A673 (cell line): ENCODE data around the gene TUBA1A. TPM values are rescaled to one million over a fixed set of nuclear protein-coding genes. Genes with fewer than 3 reads are reported as not detected.
"Not testable (repeated sequence)": the region's sequence is repeated elsewhere in the genome, so short reads cannot be mapped to it uniquely, and the experiment has no call there.

Source experiments
- BruUV-seq: library from RNA; stranded (reverse); fragments of 400-500 nt; replicated peaks from 2 replicates; lab custom pipeline; 2021; lab: Mats Ljungman, UMichigan
- CTCF ChIA-PET: fragments of 300-600 bp; sonication (Branson Sonifier 250); formaldehyde crosslinking; loops from one replicate; lab custom pipeline; 2022; ENCODE audit warnings: antibody characterized with exemption; lab: Charles Lee
- POLR2A ChIA-PET: fragments of 300-600 bp; sonication (Branson Sonifier 250); formaldehyde crosslinking; loops from one replicate; lab custom pipeline; 2022; ENCODE audit warnings: antibody characterized with exemption; ENCODE audit not compliant: low non-redundant PET; lab: Charles Lee
- DNase-seq: peaks from one replicate; pipeline ENCODE4 v3.0.0-alpha.2; 2015; ENCODE audit warnings: low spot score
- H3K27ac ChIP-seq: fragments of 200-600 bp; sonication (generic); 2 replicates; pipeline ENCODE4 v1.5.1; 2016; ENCODE audit warnings: mixed run types, low read depth, mild to moderate bottlenecking, mixed read lengths, antibody characterized with exemption, low read length; ENCODE audit not compliant: poor library complexity, severe bottlenecking
- H3K27me3 ChIP-seq: fragments of 200-600 bp; sonication (generic); replicated peaks from 2 replicates; pipeline ENCODE4 v1.6.1; 2017; ENCODE audit warnings: mixed run types, low read depth, mild to moderate bottlenecking, mixed read lengths, antibody characterized with exemption, low read length; ENCODE audit not compliant: insufficient read depth, poor library complexity
- H3K36me3 ChIP-seq: fragments of 200-600 bp; sonication (generic); 2 replicates; pipeline ENCODE4 v1.6.1; 2016; ENCODE audit warnings: mixed run types, mild to moderate bottlenecking, mixed read lengths, antibody characterized with exemption, low read length; ENCODE audit not compliant: insufficient read depth, poor library complexity, severe bottlenecking
- H3K4me1 ChIP-seq: fragments of 200-600 bp; sonication (generic); 2 replicates; pipeline ENCODE4 v1.6.1; 2017; ENCODE audit warnings: mixed run types, mild to moderate bottlenecking, mixed read lengths, antibody characterized with exemption, low read length; ENCODE audit not compliant: insufficient read depth, poor library complexity, severe bottlenecking
- H3K4me3 ChIP-seq: fragments of 200-600 bp; sonication (generic); 2 replicates; pipeline ENCODE4 v1.5.1; 2016; ENCODE audit warnings: low read depth, mixed run types, mild to moderate bottlenecking, mixed read lengths, low read length; ENCODE audit not compliant: poor library complexity, severe bottlenecking
- H3K9me3 ChIP-seq: fragments of 200-600 bp; sonication (generic); 2 replicates; pipeline ENCODE4 v1.6.1; 2016; ENCODE audit warnings: mixed run types, low read depth, mild to moderate bottlenecking, mixed read lengths, antibody characterized with exemption, low read length; ENCODE audit not compliant: poor library complexity, severe bottlenecking
- EZH2 ChIP-seq: fragments of 200-600 bp; sonication (generic); IDR thresholded peaks from 2 replicates; pipeline ENCODE4 v1.6.1; 2017; ENCODE audit warnings: borderline replicate concordance, low read depth, mild to moderate bottlenecking, mixed read lengths, antibody characterized with exemption, low read length; ENCODE audit not compliant: poor library complexity, severe bottlenecking
- intact Hi-C: fragments of 100-400 bp; cut with micrococcal nuclease; formaldehyde crosslinking; loops from one replicate; pipeline ENCODE4 v1.10.0; 2022; ENCODE audit not compliant: unreplicated experiment
- total RNA-seq: library from RNA; stranded (reverse); gene quantifications from 2 replicates; pipeline ENCODE4 v1.2.3, GENCODE V29; 2021
- TF ChIP-seq, protein P1 (sequence below): fragments of 300-800, 200-600 bp; sonication (generic); conservative IDR thresholded peaks from 2 replicates; pipeline ENCODE4 v1.5.1; 2017; ENCODE audit warnings: low read depth, mild to moderate bottlenecking, antibody characterized with exemption, low read length, moderate library complexity, mixed read lengths

TUBA1A gene
- total RNA-seq, 1 experiment from 2014 or later: 504 TPM

DNA sequence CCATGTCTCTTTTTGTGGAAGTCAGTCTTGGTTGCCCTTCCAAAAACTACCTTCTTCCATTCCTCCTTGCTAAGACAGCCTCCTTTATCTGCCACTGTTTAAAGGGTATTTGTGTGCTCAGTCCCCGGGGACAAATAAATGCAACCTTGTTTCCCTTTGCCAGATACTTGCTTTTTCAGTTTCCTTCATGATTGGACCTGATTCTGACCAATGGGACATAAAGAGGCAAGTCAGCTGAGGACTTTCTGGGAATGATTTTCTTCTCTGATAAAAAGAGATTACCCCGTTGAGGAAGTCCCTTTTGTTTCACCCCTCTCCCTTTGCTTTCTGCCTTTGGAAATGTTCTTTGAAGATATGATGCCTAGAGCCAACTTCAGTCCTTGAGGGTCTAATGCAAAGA, 50.3 kb downstream of the TUBA1A start:
- H3K4me1 ChIP-seq: peaks cover 8% of the 10 kb centered on the region
- no TSS peak for BruUV-seq
- peak overlapping the region; percentile 43 for H3K27ac ChIP-seq
- H3K9me3 ChIP-seq: no peaks in the 10 kb centered on the region
- ChIA-PET CTCF (no interaction called here), POLR2A (no interaction called here)
- no peaks in the 10 kb centered on the region for H3K36me3 ChIP-seq
- DNase-seq: peak; percentile 91
- no peak overlapping the region for H3K4me3 ChIP-seq
- no peak for TF ChIP-seq EZH2
- TF ChIP-seq, protein P1, sequence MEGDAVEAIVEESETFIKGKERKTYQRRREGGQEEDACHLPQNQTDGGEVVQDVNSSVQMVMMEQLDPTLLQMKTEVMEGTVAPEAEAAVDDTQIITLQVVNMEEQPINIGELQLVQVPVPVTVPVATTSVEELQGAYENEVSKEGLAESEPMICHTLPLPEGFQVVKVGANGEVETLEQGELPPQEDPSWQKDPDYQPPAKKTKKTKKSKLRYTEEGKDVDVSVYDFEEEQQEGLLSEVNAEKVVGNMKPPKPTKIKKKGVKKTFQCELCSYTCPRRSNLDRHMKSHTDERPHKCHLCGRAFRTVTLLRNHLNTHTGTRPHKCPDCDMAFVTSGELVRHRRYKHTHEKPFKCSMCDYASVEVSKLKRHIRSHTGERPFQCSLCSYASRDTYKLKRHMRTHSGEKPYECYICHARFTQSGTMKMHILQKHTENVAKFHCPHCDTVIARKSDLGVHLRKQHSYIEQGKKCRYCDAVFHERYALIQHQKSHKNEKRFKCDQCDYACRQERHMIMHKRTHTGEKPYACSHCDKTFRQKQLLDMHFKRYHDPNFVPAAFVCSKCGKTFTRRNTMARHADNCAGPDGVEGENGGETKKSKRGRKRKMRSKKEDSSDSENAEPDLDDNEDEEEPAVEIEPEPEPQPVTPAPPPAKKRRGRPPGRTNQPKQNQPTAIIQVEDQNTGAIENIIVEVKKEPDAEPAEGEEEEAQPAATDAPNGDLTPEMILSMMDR: no peak
- intact Hi-C loops: no loop called here
- H3K27me3 ChIP-seq: no peaks in the 10 kb centered on the region

DNA sequence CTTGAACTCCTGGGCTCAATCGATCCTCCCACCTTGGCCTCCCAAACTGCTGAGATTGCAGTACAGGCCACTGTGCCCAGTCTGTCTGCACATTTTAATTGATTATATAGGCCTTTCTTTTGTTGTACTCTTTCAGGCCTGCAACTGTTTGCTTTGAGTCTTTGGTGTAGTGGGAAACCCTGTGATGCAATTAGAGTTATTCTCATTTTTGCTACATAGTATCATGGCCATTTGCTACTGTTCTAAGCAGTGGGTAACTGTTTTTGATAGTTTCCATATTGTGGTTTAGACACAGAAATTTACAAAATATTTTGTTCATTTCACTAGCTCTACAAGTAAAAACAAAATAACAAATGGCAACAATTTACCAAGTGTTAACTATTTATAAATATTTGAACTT, 51.4 kb downstream of the TUBA1A start:
- no peaks in the 10 kb centered on the region for H3K36me3 ChIP-seq
- H3K27ac ChIP-seq: no peak overlapping the region
- no peaks in the 10 kb centered on the region for H3K9me3 ChIP-seq
- TF ChIP-seq, protein P1: no peak
- no peak for TF ChIP-seq EZH2
- H3K4me1 ChIP-seq: peaks cover 12% of the 10 kb centered on the region
- DNase-seq: no peak
- H3K4me3 ChIP-seq: no peak overlapping the region
- intact Hi-C loops: no loop called here
- no peaks in the 10 kb centered on the region for H3K27me3 ChIP-seq
- POLR2A ChIA-PET: no interaction called here
- no TSS peak for BruUV-seq
- CTCF ChIA-PET: no interaction called here

DNA sequence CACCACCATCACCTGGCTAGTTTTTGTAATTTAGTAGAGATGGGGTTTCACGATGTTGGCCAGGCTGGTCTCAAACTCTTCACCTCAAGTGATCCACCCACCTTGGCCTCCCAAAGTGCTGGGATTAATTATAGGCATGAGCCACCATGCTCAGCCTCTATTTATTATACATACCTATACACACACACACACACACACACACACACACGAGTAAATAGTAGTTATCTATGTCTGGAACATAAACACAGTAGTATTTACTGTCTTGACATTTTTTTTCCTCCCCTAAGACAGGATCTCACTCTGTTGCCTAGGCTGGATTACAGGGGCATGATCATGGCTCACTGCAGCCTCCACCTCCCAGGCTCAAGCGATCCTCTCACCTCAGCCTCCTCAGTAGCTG, 51.9 kb downstream of the TUBA1A start:
- intact Hi-C loops, H3K4me3 ChIP-seq, H3K36me3 ChIP-seq, POLR2A ChIA-PET, CTCF ChIA-PET, H3K9me3 ChIP-seq, H3K27ac ChIP-seq, DNase-seq, H3K27me3 ChIP-seq, BruUV-seq: not testable (repeated sequence)
- H3K4me1 ChIP-seq: peaks cover 12% of the 10 kb centered on the region

Other genes starting within 250 kb of the TUBA1A start
- 183 and 196 TPM in 2 replicates for gene ARF3, start 231.6 kb downstream of the TUBA1A start, total RNA-seq
- 0.17 and 0.50 TPM in 2 replicates for gene WNT10B, start 217.3 kb downstream of the TUBA1A start, total RNA-seq
- gene WNT1, start 210.8 kb downstream of the TUBA1A start, total RNA-seq: not detected in 2 replicates
- gene DDN, start 189.7 kb downstream of the TUBA1A start, total RNA-seq: 2.7 and 2.9 TPM in 2 replicates
- 50.7 and 59.6 TPM in 2 replicates for gene PRKAG1, start 170.3 kb downstream of the TUBA1A start, total RNA-seq
- gene KMT2D, start 128.3 kb downstream of the TUBA1A start, total RNA-seq: 121 and 138 TPM in 2 replicates
- gene RHEBL1, start 119.1 kb downstream of the TUBA1A start, total RNA-seq: 1.3 and 1.6 TPM in 2 replicates
- 0.22 and 0.39 TPM in 2 replicates for gene DHH, start 94.3 kb downstream of the TUBA1A start, total RNA-seq
- gene LMBR1L, start 78.2 kb downstream of the TUBA1A start, total RNA-seq: 47.2 and 55.7 TPM in 2 replicates
- gene TUBA1B, start 57.7 kb downstream of the TUBA1A start, total RNA-seq: 3,473 and 3,645 TPM in 2 replicates
- 510 and 622 TPM in 2 replicates for gene TUBA1C, start 76.0 kb upstream of the TUBA1A start, total RNA-seq
- not detected in 2 replicates for gene PRPH, start 106.1 kb upstream of the TUBA1A start, total RNA-seq
- gene TROAP, start 134.2 kb upstream of the TUBA1A start, total RNA-seq: 121 and 124 TPM in 2 replicates
- gene C1QL4, start 148.1 kb upstream of the TUBA1A start, total RNA-seq: 0.41 and 1.0 TPM in 2 replicates
- gene DNAJC22, start 157.8 kb upstream of the TUBA1A start, total RNA-seq: 1.9 and 3.0 TPM in 2 replicates
- 80.5 and 82.8 TPM in 2 replicates for gene SPATS2, start 178.4 kb upstream of the TUBA1A start, total RNA-seq